Measurements from ENCODE around the gene DENND6B.

DNA sequence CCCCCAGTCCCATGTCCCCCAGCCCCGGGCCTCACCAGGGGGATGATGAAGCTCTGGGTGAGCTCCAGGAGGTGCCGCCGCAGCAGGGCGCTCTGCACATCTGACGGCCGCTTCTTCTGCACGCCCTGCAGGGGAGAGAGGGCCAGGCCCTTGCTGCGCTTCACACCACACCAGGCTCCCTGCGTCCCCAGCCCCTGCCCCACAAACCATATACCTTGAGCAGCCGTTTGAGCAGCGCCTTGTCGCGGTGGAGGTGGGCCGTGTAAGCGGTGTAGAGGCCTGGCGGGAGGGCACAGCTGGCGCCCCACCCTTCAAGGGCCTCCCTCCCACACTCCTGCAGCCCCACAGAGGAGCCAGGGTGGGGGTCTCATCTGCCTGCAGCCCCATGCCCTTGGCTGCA, 13.2 kb downstream of the DENND6B start:
- TF ChIP-seq, protein P1, sequence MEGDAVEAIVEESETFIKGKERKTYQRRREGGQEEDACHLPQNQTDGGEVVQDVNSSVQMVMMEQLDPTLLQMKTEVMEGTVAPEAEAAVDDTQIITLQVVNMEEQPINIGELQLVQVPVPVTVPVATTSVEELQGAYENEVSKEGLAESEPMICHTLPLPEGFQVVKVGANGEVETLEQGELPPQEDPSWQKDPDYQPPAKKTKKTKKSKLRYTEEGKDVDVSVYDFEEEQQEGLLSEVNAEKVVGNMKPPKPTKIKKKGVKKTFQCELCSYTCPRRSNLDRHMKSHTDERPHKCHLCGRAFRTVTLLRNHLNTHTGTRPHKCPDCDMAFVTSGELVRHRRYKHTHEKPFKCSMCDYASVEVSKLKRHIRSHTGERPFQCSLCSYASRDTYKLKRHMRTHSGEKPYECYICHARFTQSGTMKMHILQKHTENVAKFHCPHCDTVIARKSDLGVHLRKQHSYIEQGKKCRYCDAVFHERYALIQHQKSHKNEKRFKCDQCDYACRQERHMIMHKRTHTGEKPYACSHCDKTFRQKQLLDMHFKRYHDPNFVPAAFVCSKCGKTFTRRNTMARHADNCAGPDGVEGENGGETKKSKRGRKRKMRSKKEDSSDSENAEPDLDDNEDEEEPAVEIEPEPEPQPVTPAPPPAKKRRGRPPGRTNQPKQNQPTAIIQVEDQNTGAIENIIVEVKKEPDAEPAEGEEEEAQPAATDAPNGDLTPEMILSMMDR (IDR thresholded peaks at IDR 0.05) = no peak
- TF ChIP-seq POLR2A (IDR thresholded peaks at IDR 0.05) = no peak
